ENCODE measurements around the gene CDK5RAP1. TPM values are rescaled to one million over a fixed set of nuclear protein-coding genes. Genes with fewer than 3 reads are reported as not detected.

The CDK5RAP1 gene
- total and polyA plus RNA-seq, 4 donors, result 11.3 to 22.1 (median 14.8) TPM

- H3K9me3 ChIP-seq (ENCODE audit: control insufficient read depth in 4 of 4, low read length in 3 of 4), result no peaks in the 10 kb centered on the region
- H3K9ac ChIP-seq (ENCODE audit: low read depth in 1 of 2, low read length in 2 of 2), result no peak overlapping the region
- no peaks in the 10 kb centered on the region for H3K27me3 ChIP-seq (ENCODE audit: control insufficient read depth in 4 of 4, insufficient read depth in 4 of 4, low read length in 3 of 4)
- no peaks in the 10 kb centered on the region for H3K36me3 ChIP-seq (ENCODE audit: control insufficient read depth in 4 of 4, insufficient read depth in 3 of 4, low read depth in 1 of 4, low read length in 3 of 4)
- H3K4me1 ChIP-seq (ENCODE audit: control insufficient read depth in 4 of 4, insufficient read depth in 4 of 4, low read length in 3 of 4), result peaks cover 0 to 2% (median 0%) of the 10 kb centered on the region in 4 donors
- TF ChIP-seq EGR1 (IDR thresholded peaks at IDR 0.05; ENCODE audit: low read depth in 2 of 2) (no peak), NR2F2 (IDR thresholded peaks at IDR 0.05) (no peak), GABPA (IDR thresholded peaks at IDR 0.05 in 1 of 2, conservative IDR thresholded peaks at IDR 0.05 in 1 of 2) (no peak), RAD21 (IDR thresholded peaks at IDR 0.05) (no peak), HNF4G (IDR thresholded peaks at IDR 0.05) (no peak), CTCF (IDR thresholded peaks at IDR 0.05; ENCODE audit: low read depth, low read length, missing input control) (no peak)
- H3K27ac ChIP-seq (ENCODE audit: low read depth in 1 of 2, low read length in 2 of 2), result no peak overlapping the region
- no peak for DNase-seq (ENCODE audit: low spot score)
- H3K4me3 ChIP-seq (ENCODE audit: low read depth in 1 of 3, low read length in 3 of 3), result no peak overlapping the region
- 54% methylated on average over 4 of the region's 4 CpGs for WGBS
Observed at GRCh38 chr20:33450867-33451266, 49.5 kb upstream of the CDK5RAP1 start.

- Histone ChIP-seq H3K27ac (ENCODE audit: low read depth in 1 of 2, low read length in 2 of 2) (no peak overlapping the region), H3K4me1 (ENCODE audit: control insufficient read depth in 4 of 4, insufficient read depth in 4 of 4, low read length in 3 of 4) (peaks cover 5 to 29% (median 17%) of the 10 kb centered on the region in 4 donors), H3K9me3 (ENCODE audit: control insufficient read depth in 4 of 4, low read length in 3 of 4) (no peaks in the 10 kb centered on the region), H3K4me3 (ENCODE audit: low read depth in 1 of 3, low read length in 3 of 3) (no peak overlapping the region), H3K27me3 (ENCODE audit: control insufficient read depth in 4 of 4, insufficient read depth in 4 of 4, low read length in 3 of 4) (no peaks in the 10 kb centered on the region), H3K36me3 (ENCODE audit: control insufficient read depth in 4 of 4, insufficient read depth in 3 of 4, low read depth in 1 of 4, low read length in 3 of 4) (no peaks in the 10 kb centered on the region), H3K9ac (ENCODE audit: low read depth in 1 of 2, low read length in 2 of 2) (no peak overlapping the region)
- TF ChIP-seq CTCF (IDR thresholded peaks at IDR 0.05; ENCODE audit: low read depth, low read length, missing input control), result no peak
- TF ChIP-seq RXRA (IDR thresholded peaks at IDR 0.05), result no peak
- no peak for TF ChIP-seq REST (IDR thresholded peaks at IDR 0.05)
- TF ChIP-seq SP1 (IDR thresholded peaks at IDR 0.05), result no peak
- TF ChIP-seq YY1 (IDR thresholded peaks at IDR 0.05), result no peak
- TF ChIP-seq RAD21 (IDR thresholded peaks at IDR 0.05), result no peak
- 91% methylated on average over 4 of the region's 4 CpGs for WGBS
- no peak for DNase-seq (ENCODE audit: low spot score)
Observed at GRCh38 chr20:33445881-33446625, 44.7 kb upstream of the CDK5RAP1 start.

Measured in liver (tissue), 9 donors.